Measurements from ENCODE around the gene GSG1L.

GSG1L gene

GRCh38 chr16:28063591-28064061, at the start of gene GSG1L:
Gene GSG1L, minus strand, starts transcription at chr16:28063714. Its CDS starts 290 bp downstream, at chr16:28063424.
- peak; percentile 28 to 40 for DNase-seq

DNA sequence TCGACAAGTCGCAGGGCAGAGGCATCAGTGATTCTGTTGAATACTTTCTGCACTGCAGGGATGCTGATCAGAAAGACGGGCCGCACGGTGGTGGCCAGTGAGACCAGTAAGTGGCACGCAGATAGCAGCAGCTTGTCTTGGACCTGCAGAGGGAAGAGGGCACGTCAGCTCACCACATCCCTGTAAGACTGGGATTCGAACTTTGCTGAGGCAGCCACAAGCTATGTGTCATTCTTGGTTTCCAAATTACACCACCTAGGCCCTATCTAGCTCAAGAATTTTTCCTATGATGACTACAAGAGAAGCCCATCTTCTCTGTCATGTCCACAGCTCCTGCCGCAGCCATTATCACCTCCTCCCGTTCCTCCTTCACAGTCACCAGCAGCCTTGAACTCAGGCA, 49.4 kb upstream of the GSG1L start:
- no peak for DNase-seq

DNA sequence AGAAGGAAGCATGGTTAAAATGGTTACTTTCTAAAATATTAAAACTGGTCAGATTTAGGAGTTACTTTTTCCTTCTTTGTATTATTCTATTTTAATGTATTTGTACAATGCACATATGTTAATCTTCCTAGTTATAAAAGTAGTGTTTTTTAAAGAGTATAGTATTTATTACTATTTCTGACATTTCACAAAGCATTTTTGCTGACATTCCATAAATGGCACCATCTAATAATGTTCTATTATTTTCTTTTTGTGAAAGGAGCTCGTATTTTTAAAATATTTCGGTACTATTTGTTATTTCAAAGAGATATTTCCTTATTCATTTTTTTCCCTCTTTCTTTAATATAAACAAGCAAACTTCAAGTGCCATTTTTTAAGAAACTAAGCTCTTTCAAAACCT, 47.5 kb upstream of the GSG1L start:
- no peak for DNase-seq

DNA sequence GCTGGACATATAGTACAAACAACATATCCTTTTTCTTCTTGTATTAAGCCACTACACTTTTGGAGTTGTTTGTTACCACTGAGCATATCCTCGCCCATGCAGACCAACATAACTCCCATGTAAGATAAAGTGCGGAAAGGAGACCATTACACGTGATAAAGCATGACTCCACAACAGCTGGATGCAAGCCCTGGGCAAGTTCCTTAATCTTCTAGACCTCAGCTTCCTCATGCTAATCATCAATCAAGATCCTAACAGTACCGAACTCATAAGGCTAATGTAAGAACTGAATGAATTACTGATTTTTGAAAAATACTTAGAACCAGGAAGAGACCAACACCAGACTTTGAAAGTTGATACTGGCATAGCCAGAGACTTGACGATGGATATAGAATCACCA, 47.0 kb upstream of the GSG1L start:
- no peak for DNase-seq

DNA sequence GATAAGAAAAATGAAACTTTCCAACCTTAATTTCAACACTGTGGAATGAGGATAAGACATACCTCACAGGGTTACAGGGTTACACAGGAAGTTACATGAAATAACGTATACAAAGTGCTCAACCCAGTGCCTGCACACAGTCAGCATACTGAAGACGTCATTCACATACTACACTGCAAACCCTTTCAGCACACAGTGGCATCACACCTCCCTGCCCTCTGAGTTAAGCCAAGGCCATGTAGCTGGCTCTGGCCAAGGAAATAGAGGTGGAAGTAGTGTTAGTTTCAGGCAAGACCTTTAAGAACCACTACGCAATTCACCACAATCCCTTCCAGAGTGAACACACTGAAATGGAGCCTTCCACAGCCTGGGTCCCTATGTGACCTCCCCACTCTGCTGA, 46.6 kb upstream of the GSG1L start:
- DNase-seq = no peak

DNA sequence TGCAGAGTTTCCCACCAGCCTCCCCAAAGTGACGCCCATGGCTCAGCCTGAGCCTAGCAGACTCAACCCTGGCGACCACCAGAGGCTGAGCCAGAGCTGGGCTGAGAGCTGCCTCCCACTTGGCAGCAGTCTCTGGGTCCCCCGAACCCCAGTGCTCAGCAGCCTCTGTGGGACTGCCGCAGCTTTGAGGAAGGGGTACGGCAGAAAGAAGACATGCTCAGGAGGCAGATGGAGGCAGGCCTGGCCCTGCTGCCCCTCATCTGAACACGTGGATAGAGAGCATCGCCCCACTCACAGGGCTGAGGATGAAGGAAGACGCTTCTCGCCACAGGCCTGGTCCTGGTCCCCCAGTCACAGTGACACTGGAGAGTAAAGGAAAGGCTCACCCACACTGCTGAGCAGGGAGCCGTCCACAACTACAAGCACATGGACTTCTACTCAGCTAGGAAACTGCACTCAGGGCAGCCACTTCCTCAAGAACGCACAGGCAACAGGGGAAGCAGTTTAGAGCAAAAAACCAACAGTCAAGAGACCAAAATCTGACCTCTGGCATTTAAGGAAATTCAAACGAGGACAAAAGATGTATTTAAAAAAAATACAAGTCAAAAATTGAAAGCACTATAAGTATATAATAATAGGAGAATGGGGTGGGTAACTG, 45.2 kb upstream of the GSG1L start:
- DNase-seq = no peak

- no peak for DNase-seq
These were observed 43.7 kb upstream of the GSG1L start for GRCh38 chr16:28107232-28107631.

GRCh38 chr16:28106467-28107215, 43.1 kb upstream of the GSG1L start:
- no peak for DNase-seq

- no peak for DNase-seq
These were observed 42.4 kb upstream of the GSG1L start for GRCh38 chr16:28105954-28106353.

DNA sequence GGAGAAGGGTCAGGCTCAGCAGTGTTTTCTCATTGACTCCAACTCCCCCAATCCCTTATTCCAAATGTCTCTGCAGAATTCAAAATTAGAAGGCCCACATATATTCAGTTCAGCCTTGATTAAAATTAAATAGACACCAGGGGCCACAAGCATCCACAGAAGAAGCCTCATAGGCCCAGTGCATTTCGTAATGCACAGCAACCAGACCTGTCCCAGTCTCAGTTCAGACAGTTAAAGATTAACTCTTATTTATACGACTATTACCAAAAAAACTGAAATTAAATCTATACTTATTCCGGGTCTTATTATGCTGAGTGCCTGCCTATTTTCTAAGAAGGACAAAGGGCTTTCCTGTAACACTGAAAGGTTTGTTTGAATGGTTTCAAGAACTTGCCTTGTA, 41.8 kb upstream of the GSG1L start:
- DNase-seq = no peak

GRCh38 chr16:28104404-28104803, 40.9 kb upstream of the GSG1L start:
- DNase-seq = no peak

DNA sequence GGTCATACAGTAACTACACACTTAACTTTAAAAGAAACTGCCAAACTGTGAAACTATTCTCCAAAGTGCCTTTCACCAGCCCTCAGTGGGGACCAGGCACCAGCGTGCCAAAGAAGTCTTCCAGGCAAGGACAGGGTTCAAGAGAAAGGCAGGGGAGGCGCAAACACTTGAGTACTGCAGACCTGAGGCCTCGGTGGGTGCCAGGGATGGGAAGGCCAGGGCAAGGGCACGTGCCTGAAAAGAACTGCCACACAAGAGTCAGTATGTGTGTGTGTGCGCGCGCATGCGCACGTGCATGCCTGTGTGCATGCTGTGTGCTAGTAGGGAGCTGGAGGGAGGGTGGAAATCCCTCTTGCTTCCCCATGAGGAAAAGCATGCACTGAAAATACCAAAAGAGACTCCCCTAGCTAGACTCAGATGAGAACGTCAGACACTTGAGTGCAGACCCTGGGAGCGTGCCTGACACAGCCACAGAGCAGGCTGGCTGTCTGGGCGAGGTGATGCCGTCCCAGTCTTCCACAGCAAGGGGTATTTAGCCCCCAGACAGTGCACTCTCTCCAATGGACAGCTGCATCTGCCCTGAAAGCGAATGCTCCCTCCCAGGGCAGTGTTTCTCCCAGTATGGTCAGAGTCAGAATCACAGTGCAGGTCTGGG, 40.1 kb upstream of the GSG1L start:
- no peak for DNase-seq

- no peak for DNase-seq
These were observed 38.0 kb upstream of the GSG1L start for GRCh38 chr16:28101533-28101890.

- DNase-seq = no peak
These were observed 37.5 kb upstream of the GSG1L start for GRCh38 chr16:28100810-28101532.

DNA sequence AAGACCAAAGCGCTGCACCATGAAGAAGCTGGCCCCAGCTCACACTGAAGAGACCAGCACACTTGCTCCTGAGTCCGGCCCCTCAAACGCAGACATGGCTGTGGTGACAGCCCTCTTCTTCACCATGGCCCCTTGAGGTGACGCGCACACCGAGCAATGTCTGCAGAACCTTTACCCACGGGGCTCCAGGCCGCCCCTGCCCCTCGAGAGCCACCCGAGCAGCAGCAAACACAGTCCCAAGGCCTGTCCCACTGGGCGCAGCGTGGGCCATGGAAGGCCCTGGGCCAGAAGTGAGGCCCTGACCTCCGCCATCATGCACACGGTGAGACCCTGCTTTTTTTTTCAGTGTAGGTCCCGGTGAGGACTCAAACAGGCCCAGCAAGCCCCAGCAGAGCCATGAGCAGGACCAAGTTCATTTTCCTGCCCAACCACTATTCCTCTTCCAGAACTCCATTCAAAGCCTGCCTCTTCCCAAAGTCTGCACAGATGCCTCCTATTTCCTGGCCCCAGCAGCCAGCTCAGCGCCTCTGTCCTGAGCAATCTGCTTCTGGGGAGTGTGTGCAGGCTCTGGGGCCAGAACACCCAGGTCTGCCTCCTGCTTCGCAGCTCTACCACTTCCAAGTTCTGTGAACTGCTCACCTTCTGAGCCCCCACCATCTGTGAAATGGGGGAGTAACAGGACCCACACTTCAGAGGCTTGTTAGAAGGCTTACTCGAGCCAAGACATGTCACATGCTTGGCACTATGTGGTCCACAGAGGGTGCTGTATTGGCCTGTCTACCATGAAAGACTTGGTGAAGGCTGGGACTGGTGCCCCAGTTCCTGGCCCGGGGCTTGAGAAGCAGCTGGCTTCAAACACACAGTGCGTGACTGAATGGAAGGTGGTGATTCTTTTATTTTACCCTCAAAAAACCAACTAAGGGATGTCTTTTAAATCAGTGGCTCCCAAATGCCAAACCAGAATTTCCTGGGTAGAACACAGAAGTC, 35.7 kb upstream of the GSG1L start:
- DNase-seq = no peak

DNA sequence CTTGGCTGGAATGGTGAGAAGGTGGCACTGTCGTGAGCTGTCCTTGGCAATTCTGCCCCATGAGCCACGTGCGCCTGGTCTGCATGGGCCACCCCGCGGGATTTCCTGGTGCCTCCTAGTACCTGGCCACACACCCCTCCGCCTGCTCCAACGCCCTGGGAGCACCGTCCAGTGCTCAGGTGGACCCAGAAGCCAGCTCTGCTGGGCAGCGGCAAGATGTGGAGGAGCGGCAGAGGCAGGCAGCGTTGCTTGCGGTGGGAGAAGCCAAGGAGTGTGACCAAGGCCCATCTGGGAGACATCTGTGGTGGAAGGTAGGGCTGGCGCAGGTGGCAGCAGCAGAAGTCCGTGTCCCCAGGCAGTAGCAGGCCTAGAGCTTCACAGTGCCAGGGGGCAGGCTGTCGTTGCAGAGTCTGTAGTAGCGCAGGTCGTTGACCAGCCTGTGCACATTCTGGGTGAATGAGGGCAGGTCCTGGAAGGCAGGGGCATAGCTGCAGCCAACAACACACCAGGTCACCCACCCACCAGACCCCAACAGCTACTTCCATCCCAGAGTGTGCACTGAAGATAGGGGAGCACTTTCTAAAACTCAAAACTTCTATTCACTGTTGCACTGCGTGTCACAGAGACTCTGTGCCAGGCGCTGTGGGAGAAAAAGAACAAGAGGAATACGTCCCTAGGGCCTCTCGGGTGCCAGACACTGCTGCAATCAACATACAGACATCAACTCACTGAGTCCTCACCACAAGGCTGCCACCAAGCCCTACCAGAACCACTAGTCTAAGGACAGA, 34.9 kb upstream of the GSG1L start:
- no peak for DNase-seq

DNA sequence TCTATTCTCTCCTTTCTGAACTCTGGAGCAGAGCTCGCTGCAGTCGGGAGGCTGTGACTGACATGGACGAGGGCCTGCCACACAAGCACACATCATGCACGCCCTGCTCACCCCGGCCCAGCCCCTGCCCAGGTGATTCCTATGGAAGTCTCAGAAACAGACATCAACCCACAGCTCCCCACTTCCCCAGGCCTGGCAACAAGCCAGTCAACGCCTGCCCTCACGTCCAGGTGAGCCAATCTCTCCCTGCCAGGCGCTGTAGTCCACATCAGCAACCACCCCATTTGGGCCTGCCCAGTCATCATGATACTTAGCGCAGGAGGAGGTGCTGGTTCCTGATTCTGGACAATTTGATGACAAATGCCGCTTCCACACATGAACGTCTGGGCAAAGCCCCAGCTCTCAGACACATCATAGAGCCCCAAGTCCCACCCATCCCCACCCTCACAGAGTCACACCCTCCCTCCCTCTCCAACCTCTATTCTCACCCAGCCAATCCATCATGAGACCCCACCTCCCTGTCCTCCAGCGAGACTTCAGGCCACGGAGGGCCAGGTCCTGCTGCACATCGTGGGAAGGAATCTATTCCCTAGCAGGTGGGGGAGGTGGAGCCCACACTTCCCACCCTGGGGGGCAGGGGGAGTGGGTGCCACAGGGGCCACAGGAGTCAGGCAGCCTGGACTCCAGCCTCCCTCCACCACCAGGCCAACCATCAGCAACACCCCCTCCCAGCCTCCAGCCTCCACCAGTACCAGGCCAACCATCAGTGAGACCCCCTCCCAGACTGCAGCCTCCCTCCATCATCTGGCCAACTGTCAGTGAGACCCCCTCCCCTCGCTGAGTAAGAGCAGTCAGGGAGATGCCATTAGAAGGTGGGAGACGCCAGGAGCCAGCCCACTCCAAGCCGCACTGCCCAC, 33.7 kb upstream of the GSG1L start:
- DNase-seq = no peak

- DNase-seq = no peak
These were observed 29.8 kb upstream of the GSG1L start for GRCh38 chr16:28093385-28093725.

GRCh38 chr16:28092721-28093384, 29.3 kb upstream of the GSG1L start:
- no peak for DNase-seq

GRCh38 chr16:28091656-28092055, 28.1 kb upstream of the GSG1L start:
- no peak for DNase-seq
